Tibial nerve (tissue), 4 donors: ENCODE measurements around the gene NFE2L1. TPM values are rescaled to one million over a fixed set of nuclear protein-coding genes. Genes with fewer than 3 reads are reported as not detected.

Experiments
- DNase-seq, 2 donors: peaks; one replicate each; pipeline ENCODE4 v3.0.0-alpha.2; 2019; ENCODE audit warnings: low spot score in 2 of 2
- H3K27ac ChIP-seq, 4 donors: fragments of 200-600 bp; sonication (generic) in 3 of 4; one replicate each; pipeline ENCODE4 v1.5.1; 2017 to 2019; ENCODE audit warnings: mild to moderate bottlenecking in 1 of 4
- H3K27me3 ChIP-seq, 2 donors: fragments of 200-600 bp; sonication (generic) in 1 of 2; one replicate each; pipeline versions ENCODE4 v1.5.1 to v1.6.0; 2017 to 2019
- H3K36me3 ChIP-seq, 3 donors: fragments of 200-600 bp; sonication (generic); one replicate each; pipeline ENCODE4 v1.5.1; 2018 to 2019
- H3K4me1 ChIP-seq, 4 donors: fragments of 200-600 bp; sonication (generic) in 3 of 4; one replicate each; pipeline ENCODE4 v1.5.1; 2017 to 2019
- H3K4me3 ChIP-seq, 4 donors: fragments of 200-600 bp; sonication (generic) in 3 of 4; one replicate each; pipeline ENCODE4 v1.5.1; 2017 to 2019; ENCODE audit warnings: mild to moderate bottlenecking in 1 of 4, moderate library complexity in 1 of 4
- H3K9me3 ChIP-seq, 4 donors: fragments of 200-600 bp; sonication (generic) in 3 of 4; one replicate each; pipeline ENCODE4 v1.5.1; 2017 to 2019
- EP300 ChIP-seq, 2 donors: sonication (generic); formaldehyde crosslinking; IDR thresholded peaks; one replicate each; pipeline ENCODE4 v1.6.1; 2017; ENCODE audit warnings: antibody characterized with exemption in 2 of 2, mild to moderate bottlenecking in 1 of 2
- POLR2A ChIP-seq, 2 donors: fragments of 450-650 bp; IDR thresholded peaks; one replicate each; pipeline ENCODE4 v1.6.1; 2017; ENCODE audit warnings: antibody characterized with exemption in 2 of 2, mild to moderate bottlenecking in 2 of 2, moderate library complexity in 2 of 2
- WGBS, 2 donors: methylation state at CpG; one replicate each; pipeline ENCODE4 v1.1.5; 2018; 5-methylcytosine and 5-hydroxymethylcytosine counted together
- total RNA-seq, 4 donors: library from RNA; depleted of rRNA; stranded (reverse); fragments of >200 nt; gene quantifications; one replicate each; pipeline ENCODE4 v1.1.0, GENCODE V29; 2016
- TF ChIP-seq, protein P1 (sequence below), 5 experiments: fragments of 200-600 bp in 3 of 5; fragments of 450-650 bp in 2 of 5; sonication (generic) in 3 of 5; IDR thresholded peaks; one replicate each; pipeline ENCODE4 v1.5.1; 2016 to 2019; ENCODE audit warnings: antibody characterized with exemption in 5 of 5, mild to moderate bottlenecking in 3 of 5, moderate library complexity in 2 of 5

NFE2L1 gene
- total RNA-seq, 4 donors from 2014 or later: 216 to 327 (median 255) TPM

- Histone ChIP-seq H3K36me3 (no peaks in the 10 kb centered on the region), H3K4me1 (peaks cover 0 to 26% (median 6%) of the 10 kb centered on the region in 4 donors), H3K9me3 (no peaks in the 10 kb centered on the region), H3K27me3 (no peaks in the 10 kb centered on the region), H3K27ac (peak overlapping the region in 2 of 4 donors; percentile 18 to 97), H3K4me3 (no peak overlapping the region)
- DNase-seq: no peak
- WGBS, 2 donors: 91% methylated on average over 4 of the region's 4 CpGs
- TF ChIP-seq, protein P1, sequence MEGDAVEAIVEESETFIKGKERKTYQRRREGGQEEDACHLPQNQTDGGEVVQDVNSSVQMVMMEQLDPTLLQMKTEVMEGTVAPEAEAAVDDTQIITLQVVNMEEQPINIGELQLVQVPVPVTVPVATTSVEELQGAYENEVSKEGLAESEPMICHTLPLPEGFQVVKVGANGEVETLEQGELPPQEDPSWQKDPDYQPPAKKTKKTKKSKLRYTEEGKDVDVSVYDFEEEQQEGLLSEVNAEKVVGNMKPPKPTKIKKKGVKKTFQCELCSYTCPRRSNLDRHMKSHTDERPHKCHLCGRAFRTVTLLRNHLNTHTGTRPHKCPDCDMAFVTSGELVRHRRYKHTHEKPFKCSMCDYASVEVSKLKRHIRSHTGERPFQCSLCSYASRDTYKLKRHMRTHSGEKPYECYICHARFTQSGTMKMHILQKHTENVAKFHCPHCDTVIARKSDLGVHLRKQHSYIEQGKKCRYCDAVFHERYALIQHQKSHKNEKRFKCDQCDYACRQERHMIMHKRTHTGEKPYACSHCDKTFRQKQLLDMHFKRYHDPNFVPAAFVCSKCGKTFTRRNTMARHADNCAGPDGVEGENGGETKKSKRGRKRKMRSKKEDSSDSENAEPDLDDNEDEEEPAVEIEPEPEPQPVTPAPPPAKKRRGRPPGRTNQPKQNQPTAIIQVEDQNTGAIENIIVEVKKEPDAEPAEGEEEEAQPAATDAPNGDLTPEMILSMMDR (IDR thresholded peaks at IDR 0.05): no peak
- TF ChIP-seq POLR2A (IDR thresholded peaks at IDR 0.05) (no peak), EP300 (IDR thresholded peaks at IDR 0.05) (no peak)
These were observed 3.3 kb upstream of the NFE2L1 start for GRCh38 chr17:48044851-48045250.

DNA sequence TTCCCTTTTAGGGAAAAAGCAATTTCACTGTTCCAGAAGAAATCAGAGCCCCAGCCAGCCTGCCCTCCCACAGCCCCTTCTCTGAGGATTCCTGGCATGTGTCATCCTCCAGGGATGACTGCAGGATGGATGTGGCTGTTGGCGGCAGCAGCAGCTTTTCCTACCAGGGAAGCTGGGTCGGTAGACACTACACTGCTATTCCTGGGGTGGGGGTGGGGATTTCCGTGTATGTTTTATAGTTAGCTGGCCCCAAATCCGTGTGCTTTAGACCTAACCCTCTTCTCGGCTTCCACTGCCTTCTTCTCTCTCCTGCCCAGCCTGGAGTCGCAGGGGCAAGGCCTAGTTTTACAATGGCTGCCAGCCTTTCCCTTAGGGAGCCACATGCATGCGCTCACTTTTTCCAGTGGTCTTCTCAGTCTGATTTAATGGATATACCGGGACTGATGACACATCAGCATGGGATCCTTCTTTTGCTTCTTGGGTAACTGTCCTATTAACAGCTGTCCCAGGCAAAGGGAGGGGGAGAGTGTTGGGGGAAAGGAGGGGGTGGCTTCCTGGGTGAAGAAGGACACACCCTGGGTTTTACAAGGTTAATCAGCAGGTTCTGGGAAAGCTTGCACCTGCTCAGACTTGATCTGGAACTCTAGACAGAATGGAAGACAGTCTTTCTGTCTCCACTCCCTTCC is 2.7 kb upstream of the NFE2L1 start:
- peak overlapping the region in 2 of 4 donors; percentile 97 for H3K27ac ChIP-seq
- peak in 1 of 2 donors; percentile 48 for DNase-seq

GRCh38 chr17:48046296-48046695 is 1.9 kb upstream of the NFE2L1 start:
- 86 to 91% methylated on average over 7 of the region's 7 CpGs for WGBS, 2 donors
- no peak for DNase-seq
- no peaks in the 10 kb centered on the region for H3K9me3 ChIP-seq
- H3K4me3 ChIP-seq: peak overlapping the region in 1 of 4 donors; percentile 85
- H3K36me3 ChIP-seq: peaks cover 0 to 8% (median 0%) of the 10 kb centered on the region in 3 donors
- H3K4me1 ChIP-seq: peaks cover 0 to 41% (median 19%) of the 10 kb centered on the region in 4 donors
- no peaks in the 10 kb centered on the region for H3K27me3 ChIP-seq
- H3K27ac ChIP-seq: peak overlapping the region in 2 of 4 donors; percentile 97
- TF ChIP-seq EP300 (IDR thresholded peaks at IDR 0.05) (no peak), POLR2A (IDR thresholded peaks at IDR 0.05) (no peak)
- TF ChIP-seq, protein P1 (IDR thresholded peaks at IDR 0.05): no peak

More for the DNA sequence above, 2.7 kb upstream of the NFE2L1 start:
- TF ChIP-seq, protein P1 (IDR thresholded peaks at IDR 0.05): no peak
- TF ChIP-seq EP300 (IDR thresholded peaks at IDR 0.05): peak in 1 of 2 donors; percentile 59
- no peak for TF ChIP-seq POLR2A (IDR thresholded peaks at IDR 0.05)
- no peak overlapping the region for H3K4me3 ChIP-seq
- no peaks in the 10 kb centered on the region for H3K9me3 ChIP-seq
- H3K36me3 ChIP-seq: no peaks in the 10 kb centered on the region
- peaks cover 0 to 32% (median 12%) of the 10 kb centered on the region in 4 donors for H3K4me1 ChIP-seq
- H3K27me3 ChIP-seq: no peaks in the 10 kb centered on the region
- 52 to 54% methylated on average over 8 of the region's 8 CpGs for WGBS, 2 donors

DNA sequence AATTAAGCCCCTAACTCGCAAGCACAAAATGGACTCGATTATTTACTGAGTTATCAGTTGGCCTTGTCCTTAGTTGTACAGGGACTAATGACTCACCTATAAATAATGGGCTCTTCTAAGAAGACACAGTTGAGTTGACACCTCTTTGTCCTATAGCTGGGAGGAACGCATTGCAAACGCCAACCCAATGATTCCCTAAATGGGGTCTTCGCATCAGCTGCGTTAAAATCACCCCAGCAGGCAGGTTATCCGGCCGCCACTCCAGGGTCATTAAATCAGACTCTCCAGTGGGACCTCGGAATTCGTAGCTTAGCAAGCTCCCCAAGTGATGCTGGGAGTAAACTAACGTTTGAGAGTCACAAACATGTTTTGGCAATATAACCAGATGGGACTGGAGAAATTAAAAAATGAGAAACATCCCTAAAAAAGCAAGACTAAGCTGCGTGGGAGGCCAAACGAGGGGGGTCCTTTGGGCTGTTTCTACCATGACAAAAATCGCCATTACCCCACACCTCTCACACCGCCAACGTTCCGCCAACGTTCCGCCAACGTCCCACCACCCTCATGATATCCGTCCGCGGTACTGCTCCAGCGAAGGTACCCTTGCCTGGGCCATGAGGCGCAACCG is 932 bp upstream of the NFE2L1 start:
- WGBS, 2 donors: 4 to 5% methylated on average over 24 to 26 of the region's 26 CpGs
- peak overlapping the region; percentile 71 to 95 (median 87) for H3K4me3 ChIP-seq
- DNase-seq: no peak
- H3K9me3 ChIP-seq: no peaks in the 10 kb centered on the region
- no peaks in the 10 kb centered on the region for H3K27me3 ChIP-seq
- H3K27ac ChIP-seq: peak overlapping the region; percentile 93 to 97 (median 96)
- peaks cover 0 to 12% (median 0%) of the 10 kb centered on the region in 3 donors for H3K36me3 ChIP-seq
- H3K4me1 ChIP-seq: peaks cover 0 to 50% (median 28%) of the 10 kb centered on the region in 4 donors
- no peak for TF ChIP-seq POLR2A (IDR thresholded peaks at IDR 0.05)
- TF ChIP-seq EP300 (IDR thresholded peaks at IDR 0.05): no peak
- TF ChIP-seq, protein P1 (IDR thresholded peaks at IDR 0.05): no peak
